GM21723 (cell line): ENCODE data around the gene ACTR6.
"Not testable (repeated sequence)": the region's sequence is repeated elsewhere in the genome, so short reads cannot be mapped to it uniquely, and the experiment has no call there.

ENCODE experiments used
- ATAC-seq: cut with Tn5 transposase; IDR thresholded peaks from one replicate; pipeline ENCODE4 v1.9.1; 2021; ENCODE audit warnings: mild to moderate bottlenecking, moderate library complexity; ENCODE audit not compliant: unreplicated experiment

ACTR6 gene

DNA sequence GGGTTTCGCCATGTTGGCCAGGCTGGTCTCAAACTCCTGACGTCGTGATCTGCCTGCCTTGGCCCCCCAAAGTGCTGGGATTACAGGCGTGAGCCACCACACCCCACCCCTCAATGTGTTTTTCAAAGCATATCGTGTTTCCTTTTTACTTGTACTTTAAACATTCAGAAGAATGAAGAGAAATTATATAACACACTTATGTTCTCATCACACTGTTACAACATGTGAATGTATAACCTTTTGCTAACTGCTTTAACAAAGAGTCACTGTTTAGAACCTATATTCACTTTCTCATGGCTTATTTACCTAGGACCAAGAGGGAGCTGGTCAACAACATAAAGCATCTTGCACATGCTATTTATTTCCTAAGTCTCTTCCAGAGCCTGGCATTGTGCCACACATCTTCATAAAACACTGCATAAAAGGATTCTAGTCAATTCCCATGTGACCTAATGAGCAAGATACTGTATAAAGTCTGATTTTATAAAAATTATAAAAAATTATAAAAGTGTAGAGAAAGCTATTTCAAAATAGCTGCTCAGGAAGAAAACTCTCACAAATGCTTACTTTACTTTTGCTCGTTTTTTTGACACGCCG lies 16.0 kb upstream of the ACTR6 start:
- no peak for ATAC-seq

DNA sequence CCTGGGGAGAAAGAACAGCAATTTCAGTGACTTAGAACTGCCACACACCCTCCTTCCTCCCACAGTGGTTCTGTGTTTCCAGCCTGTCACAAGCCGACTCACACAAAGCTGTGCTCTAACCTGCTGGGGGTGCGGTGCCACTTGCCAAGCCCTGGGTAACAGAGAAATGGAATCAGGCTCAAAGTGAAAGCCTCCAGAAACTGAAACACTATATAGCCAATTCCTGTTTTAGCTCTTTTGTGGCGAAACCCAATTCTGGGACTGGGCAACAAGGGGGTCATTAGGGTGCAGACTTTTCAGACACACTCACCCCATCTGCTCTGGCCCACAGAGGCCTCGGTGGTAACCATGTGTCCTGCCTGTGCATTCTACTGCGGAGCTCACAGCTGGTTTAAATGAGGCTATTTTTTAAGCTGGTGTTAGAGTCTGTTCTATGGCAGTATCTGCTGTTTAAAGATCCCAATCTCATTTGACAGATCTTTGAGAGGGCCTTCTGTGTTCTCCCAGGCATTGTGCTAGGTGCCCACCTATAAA lies 15.2 kb upstream of the ACTR6 start:
- ATAC-seq = peak; percentile 80

DNA sequence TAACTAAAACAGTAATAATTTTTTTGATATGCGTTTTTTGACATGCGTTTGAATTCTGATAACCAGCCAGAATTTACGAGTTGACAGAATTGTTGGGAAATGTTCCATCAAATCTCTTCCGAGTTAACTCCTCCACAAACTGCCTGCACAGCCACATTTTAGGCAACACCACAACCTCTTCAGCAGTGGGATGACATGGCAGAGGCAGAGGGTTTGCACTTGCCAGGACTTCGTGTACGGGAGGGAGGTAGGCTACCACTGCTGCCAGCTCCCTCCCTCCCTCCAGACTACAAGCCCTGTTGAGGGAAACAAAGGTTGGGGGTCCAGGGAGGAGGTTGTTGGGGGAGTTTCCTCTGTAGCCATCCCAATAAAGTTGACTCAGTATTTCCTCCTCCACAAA lies 14.5 kb upstream of the ACTR6 start:
- ATAC-seq = no peak

DNA sequence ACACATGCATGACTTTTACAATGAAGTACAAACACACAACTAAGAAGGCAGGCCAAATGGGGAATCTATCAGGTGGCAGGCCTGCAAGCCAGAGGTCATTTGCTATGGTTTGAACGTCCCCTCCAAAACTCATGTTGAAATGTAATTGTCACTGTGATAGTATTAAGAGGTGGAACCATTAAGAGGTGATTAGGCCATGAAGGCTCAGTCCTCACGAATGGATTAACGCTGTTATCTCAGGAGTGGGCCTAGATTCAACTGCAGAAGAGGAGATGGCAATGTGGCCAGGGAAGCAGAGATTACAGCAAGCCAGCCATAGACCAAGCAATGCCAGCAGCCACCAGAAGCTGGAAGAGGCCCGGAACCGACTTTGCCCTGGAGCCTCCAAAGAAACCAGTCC lies 13.5 kb upstream of the ACTR6 start:
- no peak for ATAC-seq

DNA sequence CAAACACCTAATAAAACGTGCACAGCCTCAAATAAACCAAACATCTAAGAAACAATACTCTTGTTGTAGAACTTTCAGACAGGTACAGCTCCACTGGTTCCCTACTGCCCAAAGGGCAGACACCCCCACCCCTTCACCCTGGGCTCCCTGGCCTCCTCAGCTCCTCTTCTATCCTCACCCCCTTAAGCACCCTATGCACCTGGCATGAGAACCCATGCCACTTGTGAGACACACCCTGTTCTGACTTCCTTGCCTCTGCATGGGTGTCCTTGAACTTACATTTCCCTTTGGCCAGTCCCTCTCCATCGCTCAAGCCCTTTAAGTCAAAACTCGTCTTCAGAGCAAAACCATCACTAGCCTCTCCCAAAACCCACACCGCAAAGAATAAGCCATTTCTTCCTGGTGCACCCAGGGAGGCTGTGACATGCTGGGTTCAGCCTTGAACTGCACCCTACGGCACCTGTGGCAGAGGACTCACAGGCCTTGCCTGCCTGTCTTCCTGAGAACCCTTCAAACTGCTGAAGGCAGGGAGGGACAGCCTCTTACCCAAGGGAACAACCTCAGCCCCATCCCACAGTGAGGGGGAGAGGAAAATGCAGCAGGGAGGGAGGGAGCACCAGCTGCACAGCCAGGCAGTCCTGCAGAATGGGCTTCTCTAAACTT lies 12.6 kb upstream of the ACTR6 start:
- ATAC-seq = no peak

DNA sequence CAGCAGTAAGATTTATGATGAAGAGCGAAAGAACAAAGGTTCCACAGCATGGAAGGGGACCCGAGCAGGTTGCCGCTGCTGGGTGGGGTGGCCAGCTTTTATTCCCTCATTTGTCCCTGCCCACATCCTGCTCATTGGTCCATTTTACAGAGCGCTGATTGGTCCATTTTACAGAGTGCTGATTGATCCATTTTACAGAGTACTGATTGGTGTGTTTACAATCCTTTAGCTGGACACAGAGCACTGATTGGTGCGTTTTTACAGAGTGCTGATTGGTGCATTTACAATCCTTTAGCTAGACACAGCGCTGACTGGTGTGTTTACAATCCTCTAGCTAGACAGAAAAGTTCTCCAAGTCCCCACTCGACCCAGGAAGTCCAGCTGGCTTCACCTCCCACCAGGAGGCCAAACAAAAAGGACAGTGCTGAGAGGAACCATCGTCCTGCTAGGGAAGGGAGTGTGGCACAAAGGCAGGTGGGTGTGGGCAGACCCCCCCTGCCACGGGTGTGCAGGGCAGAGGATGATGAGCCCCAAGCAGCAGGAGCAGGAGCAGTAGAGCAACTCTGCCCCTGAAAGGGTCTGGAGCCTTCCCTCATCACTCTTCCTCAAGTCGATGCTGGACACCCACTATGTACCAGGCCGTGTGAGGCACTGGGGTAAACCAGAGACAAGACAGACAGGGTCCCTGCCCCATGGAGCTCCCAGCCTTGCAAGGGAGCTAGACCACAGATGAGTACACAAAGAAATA lies 11.6 kb upstream of the ACTR6 start:
- ATAC-seq = not testable (repeated sequence)

DNA sequence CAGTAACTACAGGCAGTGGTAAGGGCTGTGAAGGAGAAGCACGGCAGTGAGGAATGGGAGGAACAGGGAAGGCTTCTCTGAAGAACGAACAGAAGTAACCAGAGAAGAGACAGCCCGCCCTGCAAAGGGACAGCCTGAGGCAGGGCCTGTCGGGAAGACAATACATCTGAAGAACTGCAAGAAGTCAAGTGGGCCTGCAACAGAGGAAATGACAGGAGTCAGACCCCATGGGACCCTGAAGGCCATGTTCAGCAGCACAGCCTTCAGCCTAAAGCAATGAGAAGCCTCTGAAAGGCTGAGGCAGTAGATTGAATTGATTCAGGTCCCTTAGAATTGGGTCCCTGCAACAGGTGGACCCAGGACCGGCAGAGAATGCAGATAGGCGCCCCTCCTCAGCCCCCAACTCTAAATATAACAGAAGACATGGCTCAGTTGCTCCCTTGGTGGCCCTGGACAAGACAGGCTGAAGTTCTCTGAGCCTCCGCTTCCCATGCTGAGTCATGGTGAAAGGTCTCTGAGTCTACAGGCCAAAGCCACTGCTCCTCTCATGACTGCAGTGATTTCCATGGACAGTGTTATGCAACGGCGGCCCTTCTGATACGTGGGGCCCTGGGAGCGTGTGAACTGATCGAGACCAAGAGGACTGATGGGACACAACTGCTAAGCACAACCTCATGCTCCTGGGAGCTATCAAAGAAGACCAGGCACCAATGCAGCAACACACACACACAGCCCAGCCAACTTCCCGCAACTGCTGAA lies 10.8 kb upstream of the ACTR6 start:
- no peak for ATAC-seq

DNA sequence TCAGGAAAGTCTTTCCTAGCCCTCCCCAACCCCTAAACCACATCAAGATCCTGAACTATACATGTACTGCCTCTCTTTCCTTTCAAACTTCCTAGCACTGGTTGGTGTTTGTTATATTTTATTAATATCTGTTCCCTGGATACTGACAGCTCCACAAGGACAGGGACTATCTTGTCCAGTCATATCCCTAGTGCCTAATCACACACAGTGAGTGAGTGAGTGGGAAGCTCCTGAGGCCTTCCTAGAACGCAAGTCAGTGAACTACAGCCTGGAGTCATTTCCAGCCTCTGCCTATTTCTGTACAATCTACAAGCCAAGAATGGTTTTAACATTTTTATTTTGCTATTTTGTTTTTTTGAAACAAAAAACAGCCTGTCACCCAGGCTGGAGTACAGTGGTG lies 7.5 kb upstream of the ACTR6 start:
- no peak for ATAC-seq

DNA sequence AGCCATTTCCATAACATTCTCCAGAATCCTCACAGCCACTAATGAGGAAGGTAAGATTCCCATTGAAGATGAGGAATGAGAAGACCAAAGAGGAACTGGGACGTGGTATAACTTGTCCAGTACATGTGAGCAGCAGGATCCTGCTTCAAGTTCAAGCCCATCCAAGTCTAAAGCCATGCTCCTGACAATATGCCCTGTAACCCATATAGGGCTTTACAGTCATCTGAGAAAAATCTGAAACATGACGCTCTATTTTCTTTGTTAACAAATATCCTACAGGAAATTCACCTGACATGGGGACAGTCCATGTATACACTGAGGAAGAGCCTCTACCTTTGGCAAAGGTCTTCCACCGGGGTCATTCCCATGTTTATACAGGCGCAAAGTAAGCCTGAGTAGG lies 3.1 kb upstream of the ACTR6 start:
- ATAC-seq = no peak

DNA sequence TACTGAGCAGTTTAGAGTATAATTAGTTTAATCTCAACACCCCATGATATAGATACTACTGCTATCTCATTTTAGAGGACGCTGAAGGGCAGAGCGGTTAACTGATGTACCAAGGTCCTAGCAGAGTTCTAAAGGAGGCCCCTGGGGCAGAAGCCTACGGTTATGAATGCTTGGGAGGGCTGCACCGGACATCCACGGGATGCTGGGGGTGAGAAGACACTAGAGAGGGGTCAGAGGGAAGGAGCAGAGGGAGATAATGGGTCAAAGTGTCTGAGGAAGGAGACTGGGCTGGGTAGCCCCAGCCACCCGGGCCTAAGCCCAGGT lies 1.6 kb upstream of the ACTR6 start:
- no peak for ATAC-seq

DNA sequence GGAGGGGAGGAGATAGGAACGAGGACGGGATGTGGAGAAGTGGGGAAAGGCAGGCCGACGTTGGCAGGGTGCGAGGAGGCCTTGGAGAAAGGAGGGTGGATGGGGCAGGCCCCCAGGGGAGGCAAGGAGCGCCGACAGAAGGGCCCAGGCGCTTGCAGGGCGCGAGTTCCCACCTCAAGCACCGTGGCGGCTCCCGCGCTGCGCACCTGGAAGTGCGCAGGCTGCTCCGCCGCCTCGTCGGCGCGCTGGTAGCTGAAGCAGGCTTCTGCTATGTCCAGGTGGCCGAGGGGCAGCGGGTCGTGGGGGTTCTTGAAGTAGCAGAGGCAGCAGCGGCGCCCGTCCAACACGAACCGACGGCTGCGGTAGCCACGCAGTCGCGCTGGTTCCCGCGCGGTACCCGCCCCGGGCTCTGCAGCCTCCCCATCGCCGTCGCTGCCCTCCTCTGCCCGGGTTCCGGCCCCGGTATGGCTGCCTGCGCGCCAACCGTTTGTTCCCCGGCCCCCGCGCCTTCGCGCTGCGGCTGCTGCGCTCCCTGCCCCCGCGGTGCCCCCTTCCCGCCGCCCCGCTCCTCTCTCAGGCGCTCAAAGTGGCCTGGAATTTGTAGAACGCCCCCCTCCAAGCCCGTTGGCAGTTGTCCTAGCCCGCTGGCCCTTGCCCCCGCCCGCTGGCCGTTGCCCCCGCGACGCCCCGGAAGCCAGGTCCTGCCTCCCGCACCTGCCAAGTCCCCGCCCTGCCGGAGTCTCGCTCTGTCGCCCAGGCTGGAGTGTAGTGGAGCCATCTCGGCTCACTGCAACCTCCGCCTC lies 1.1 kb upstream of the ACTR6 start:
- ATAC-seq = peak; percentile 74

DNA sequence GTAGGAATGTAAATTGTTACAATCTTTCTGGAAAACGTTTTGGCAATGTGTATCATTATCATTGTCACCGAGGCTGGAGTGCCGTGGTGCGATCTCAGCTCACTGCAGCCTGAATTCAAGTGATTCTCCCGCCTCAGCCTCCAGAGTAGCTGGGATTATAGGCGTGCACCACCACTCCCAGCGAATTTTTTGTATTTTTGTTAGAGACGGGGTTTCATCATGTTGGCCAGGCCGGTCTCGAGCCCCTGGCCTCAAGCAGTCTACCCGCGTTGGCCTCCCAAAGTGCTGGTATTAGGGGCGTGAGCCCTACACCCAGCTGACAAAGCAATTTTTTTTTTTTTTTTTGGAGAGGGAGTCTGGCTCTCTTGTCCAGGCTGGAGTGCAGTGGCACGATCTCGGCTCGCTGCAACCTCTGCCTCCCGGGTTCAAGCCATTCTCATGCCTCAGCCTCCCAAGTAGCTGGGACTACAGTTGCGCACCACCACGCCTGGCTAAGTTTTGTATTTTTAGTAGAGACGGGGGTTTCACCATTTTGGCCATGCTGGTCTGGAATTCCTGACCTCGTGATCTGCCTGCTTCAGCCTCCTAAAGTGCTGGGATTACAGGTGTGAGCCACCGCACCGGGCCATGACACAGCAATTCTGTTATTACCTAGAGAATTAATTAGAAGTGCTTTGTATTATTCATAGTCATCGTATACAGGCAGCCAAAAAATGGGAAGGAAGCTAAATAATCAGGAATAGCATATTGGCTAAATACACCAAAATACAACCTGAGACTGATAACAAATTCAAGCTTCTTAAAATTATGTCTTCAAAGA lies 1.2 kb downstream of the ACTR6 start:
- ATAC-seq = no peak

DNA sequence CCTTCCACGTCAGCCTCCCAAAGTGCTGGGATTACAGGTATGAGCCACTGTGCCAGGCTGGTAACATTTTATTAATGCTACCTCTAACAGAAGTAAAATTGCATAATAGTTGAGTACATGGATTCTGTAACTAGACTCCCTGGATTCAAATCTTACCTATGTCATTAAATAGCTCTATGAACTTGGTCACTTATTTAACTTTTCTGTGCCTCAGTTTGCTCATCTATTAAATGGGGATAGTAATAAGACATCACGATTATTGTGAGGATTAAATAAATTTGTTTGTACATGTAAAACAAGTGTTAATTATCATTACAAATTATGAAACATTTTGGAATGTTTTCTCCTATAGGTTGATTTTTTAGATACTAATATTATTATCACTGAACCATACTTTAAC lies 6.7 kb downstream of the ACTR6 start:
- no peak for ATAC-seq

DNA sequence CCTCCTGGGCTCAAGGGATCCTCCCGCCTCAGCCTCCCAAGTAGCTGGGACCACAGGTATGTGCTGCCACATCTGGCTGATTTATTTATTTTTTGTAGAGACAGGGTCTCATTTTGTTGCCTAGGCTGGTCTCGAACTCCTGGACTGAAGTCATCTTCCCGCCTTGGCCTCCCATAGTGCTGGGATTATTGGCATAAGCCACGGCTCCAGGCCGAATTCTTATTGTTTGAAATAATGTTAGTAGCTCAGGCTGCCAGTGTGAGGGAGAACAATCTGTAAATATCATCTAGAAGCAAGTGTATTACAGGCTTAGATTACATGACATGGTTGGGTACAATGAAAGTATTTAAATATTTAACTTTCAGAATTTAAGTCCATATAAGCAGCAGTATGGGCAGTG lies 8.2 kb downstream of the ACTR6 start:
- no peak for ATAC-seq

DNA sequence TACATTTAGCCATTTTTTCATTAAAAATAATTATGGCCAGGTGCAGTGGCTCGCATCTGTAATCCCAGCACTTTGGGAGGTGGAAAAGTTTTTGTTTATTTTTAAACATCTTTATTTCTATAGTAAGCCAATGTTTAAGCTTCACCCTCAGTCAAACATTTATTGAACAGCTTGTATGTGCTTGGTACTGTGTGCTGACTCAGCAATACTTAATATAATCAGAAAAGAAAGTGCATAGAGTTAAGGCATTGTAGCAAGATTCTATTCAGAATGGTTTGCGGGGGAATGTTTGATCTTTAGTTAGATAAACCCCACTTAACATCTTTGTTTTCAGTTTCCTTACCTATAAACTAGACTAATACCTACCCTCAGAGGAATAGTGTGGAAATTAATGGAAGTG lies 11.1 kb downstream of the ACTR6 start:
- no peak for ATAC-seq

DNA sequence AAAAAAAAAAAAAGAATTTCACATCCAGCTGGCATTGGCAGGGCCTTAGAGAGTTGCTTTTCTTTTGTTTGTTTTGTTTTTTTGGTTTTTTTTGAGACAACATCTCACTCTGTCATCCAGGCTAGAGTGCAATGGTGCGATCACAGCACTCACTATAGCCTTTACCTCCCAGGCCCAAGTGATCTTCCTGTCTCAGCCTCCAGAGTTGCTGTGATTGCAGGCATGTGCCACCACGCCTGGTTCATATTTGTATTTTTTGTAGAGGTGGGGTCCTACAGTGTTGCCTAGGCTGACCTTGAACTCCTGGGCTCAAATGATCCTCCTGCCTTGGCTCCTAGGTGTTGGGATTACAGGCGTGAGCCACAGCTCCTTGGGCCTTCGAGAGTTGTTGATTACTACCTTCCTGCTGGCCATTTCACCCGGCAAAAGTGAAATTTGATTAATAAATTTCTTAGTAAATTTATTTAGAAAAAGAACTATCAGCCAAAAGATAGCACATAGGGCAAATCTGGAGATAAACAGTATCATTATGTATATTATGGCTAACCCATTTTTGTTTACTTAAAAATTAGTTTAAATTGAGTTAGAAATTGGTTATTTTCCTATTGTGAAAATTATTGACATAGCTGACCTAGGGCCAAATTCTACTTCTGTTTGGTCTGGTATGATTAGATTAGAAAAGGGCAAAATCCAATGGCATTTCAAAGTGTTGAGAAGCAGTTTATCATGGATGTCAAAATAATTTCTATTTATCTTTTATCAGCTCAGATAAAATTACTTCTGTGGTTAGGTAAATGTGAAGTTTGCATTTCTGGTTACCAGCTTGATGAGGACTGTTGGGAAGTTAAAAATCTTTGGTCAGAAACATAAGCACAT lies 12.6 kb downstream of the ACTR6 start:
- ATAC-seq = no peak

DNA sequence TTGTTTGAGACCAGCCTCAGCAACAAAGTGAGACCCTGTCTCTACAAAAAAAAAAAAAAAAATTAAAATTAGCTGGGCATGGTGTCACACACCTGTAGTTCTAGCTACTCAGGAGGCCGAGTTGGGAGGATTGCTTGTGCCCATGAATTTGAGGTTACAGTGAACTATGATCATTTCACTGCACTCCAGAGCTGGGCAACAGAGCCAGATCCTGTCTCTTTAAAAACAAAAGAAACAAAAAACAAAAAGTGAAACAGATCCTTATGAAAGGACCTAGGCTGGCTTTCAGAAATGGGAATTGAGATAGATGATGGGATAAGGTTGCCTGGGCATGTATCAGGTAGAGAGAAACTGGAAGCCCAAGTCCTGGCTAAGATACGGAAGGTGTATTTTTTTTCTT lies 13.9 kb downstream of the ACTR6 start:
- ATAC-seq = no peak

DNA sequence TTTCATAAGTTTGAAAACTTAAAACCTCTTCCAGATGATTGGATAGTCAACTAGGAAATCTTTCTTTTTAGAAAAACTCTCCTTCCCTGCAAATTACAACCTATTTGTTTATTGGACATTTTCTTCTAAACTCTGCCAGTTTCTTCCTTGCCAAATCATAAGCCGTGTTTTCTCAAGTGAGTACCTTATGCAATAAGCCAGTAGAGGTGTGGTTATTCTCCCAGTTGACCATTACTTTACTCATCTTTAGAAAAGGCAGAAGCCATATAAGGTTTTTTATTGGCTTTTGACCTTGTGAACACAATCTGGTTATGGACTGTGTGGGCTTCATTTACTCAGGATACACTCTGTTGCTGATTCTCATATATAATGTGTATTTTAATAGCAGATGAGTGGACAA lies 14.6 kb downstream of the ACTR6 start:
- no peak for ATAC-seq

DNA sequence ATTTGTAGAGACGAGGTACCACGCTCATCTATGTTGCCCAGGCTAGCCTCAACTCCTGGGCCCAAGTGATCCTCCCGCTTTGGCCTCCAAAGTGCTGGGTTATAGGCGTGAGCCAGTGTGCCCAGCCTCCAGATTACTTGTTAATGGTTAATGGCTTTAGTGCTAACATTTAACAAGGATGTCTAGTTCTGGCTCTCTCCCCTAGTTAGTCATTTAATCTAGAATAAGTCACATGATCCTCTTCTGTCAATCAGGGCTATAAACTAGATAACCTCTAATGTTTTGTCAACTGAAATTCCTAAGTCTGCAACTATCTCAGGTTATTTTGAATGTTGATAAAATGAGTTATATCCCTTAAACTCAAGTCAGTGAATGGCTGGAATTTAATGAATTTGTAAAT lies 15.7 kb downstream of the ACTR6 start:
- no peak for ATAC-seq
